HG03442 (cell line): Measurements from ENCODE around the gene RIPOR3.
"Not testable (repeated sequence)": the region's sequence is repeated elsewhere in the genome, so short reads cannot be mapped to it uniquely, and the experiment has no call there.

ENCODE experiments used
- ATAC-seq: cut with Tn5 transposase; IDR thresholded peaks from one replicate; pipeline ENCODE4 v1.9.1; 2021; ENCODE audit warnings: mild to moderate bottlenecking, moderate library complexity; ENCODE audit not compliant: unreplicated experiment

RIPOR3 gene

DNA sequence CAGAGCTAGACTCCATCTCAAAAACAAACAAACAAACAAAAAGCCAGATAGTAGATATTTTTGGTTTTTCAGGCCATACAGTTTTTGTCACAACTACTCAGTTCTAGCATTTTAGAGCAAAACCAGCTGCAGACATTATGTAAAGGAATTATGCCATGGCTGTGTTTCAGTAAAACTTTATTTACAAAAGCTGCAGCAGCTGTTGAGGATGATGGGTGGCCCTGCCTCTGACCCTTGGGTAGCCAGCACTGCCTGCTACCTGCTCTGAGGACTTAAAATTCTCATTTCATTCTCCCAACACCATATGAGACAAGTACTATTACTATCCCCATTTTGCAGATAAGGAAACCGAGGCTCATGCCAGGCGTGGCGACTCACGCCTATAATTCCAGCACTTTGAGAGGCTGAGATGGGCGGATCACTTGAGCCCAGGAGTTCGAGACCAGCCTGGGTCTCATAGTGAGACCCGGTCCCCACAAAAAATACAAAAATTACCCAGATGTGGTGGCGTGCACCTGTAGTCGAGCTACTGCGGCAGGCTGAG, 56.3 kb downstream of the RIPOR3 start:
- no peak for ATAC-seq

DNA sequence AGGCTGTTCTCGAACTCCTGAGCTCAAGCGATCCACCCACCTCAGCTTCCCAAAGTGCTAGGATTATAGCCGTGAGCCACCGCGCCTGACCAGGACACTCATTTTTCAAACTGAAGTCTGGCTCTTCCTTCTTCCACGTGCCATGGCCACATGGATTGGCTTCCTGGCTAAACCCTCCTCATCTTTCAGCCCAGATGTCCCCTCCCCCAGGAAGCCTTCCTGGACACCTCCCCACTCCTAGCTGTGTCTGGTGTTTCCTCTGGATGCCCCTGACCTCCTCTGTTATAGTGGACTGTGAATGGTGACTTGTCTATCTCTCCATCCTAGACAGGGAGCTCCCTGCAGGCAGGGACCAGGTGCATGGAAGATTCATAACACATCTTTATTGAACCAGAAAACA, 57.2 kb downstream of the RIPOR3 start:
- no peak for ATAC-seq

DNA sequence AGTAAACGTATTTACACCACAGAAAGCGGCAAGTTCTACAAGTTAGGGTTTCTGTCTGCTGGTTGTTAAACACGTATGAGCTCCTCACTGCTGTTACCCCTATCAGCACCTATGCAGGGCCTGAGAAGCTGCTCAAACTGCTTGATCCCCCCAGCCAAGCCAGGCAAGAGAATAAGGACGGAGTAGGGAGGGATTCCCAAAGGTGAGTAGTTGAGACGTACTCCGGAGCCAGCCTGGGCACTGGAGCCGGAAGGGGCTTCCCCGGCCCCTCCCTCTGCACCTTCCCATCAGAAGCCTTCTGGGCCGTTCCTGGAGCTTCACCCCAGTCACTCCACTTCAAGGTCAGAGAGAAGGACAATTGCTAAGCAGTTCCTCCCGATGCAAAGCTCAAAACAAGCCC, 58.0 kb downstream of the RIPOR3 start:
- ATAC-seq, result no peak

DNA sequence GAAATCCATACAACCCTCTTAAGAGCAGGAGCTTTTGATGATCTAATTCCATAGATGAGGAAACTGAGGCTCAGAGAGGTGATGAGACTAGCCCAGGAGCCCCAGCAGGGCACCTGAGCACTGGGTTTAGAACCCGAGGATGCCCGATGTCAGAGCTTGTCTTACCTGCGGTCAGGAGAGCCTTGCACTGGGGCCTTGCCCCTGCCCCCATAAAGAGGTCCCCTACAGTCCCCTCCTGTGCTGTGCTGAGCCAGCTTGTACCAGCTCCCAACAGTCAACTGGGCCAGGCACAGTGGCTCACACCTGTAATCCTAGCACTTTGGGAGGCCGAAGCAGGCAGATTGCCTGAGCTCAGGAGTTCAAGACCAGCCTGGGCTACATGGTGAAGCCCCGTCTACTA, 58.6 kb downstream of the RIPOR3 start:
- ATAC-seq, result no peak

DNA sequence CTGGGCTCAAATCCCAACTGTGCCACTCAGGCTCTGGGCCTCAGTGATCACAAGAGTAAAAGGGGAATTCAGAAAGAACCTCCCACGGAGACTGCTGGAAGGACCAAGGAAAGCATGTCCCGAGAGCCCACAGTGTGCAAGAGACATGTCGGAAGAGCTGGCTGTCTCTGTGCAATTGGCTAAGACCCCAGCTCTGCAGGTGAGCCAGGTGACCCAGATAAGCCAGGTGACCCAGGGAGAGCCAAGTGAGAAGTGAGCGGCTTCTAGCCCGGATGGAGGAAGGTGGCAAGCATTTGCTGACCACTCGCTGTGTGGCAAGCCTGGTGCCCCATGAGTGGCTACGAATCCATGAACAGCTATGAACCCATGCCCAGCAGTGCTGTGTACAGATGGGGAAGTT, 59.1 kb downstream of the RIPOR3 start:
- no peak for ATAC-seq

DNA sequence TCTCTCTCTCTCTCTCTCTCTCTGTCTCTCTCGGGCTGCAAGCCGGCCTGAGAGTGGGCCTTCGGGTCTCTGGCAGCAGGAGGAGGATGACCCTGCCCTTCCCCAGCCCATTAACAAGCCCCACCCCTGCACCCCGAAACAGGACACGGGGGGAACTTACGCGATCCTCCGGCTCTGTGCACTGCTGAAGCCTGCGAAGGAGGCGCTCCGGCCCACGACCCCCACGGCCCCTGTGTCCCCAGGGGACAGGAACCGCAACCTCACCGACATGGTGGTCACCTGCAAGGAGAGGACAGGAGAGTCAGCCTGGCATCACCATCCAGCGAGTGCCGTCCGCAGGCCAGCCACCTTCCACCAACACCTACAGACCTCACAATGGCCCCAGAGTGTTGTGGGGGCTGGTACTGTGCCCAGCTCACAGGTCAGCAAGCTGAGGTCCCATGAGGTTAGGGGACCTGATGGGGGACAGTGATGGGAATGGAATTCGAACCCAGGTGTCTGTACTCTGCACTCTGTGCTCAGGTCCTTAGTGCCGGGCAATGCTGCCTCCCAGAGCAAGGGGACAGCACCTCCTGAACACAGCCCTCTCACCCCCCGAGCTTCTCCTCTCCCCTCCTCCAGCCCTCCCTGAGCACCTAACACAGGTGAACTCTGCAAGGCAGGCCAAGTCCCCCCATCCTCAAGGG, 60.6 kb downstream of the RIPOR3 start:
- no peak for ATAC-seq

DNA sequence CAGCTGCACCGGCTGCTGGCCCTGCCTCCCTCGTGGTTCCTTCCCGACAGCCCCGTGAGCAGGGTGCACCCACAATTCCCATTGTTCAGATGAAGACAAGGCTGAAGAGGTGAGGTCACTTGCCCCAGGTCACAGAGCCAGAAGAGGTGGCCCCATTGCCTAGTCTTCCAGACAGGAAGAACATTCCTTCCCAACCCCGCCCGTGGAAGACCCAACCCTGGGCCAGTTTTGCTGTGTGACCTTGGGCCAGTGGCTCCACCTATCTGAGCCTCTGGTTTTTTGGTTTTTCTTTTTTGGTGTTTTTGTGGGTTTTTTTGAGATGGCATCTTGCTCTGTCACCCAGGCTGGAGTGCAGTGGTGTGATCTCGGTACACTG, 61.7 kb downstream of the RIPOR3 start:
- ATAC-seq, result no peak

DNA sequence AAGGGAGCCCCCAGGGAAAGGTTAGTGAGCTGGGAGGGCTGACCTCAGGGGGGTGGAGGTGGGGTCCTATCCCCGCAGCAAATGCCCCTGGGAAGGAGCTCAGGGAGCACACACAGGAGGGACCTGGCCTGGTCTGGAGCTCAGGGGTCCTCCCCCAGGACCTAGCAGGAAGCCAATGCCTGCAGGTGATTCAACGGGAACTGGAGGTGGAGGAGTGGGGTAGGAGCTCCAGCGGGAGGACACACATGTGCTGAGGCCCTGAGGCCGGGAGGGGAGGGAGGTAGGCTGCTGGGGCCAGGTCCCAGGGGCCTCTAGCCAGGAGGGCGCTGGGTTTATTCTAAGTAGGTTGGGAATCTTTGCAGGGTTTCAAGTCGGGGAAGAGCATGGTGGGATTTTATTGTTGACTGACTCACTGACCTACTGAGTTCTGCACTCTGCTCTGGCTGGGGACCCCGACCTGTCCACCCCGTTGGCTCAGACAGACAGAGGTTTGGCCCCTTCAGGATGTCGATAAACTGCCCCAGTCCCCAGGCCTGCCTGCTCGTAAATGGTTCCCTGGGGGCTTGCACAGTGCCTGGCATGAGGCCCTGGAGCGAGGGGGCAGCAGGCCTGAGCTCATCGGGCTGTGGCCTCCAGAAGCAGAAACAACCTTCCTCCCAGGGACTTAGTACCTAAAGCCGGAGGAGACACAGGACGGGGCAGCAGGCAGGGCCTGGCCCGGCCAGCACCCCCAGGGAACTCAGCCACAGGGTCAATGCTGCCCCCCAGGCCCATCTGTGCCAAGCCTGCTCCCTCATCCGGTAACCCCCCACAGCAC, 62.3 kb downstream of the RIPOR3 start:
- ATAC-seq, result no peak

DNA sequence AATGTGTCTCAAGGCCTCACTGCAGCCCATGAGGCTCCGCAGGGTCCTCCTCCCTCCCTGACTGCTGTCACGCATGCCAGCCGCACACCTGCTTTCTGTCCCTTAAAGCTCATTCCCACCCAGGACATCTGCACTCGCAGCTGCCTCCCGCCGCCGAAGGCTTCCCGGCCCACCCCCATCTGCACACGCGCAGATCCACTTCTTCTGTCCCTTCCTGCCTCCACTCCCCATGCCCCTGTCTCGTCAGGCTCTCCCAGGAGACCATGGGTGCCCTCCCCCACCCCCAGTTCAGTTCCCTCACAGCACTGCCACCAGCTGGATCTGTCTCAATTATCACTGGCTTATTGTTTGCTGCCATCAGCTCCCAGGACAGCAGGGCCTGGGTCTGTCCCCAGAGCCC, 63.0 kb downstream of the RIPOR3 start:
- ATAC-seq, result no peak

DNA sequence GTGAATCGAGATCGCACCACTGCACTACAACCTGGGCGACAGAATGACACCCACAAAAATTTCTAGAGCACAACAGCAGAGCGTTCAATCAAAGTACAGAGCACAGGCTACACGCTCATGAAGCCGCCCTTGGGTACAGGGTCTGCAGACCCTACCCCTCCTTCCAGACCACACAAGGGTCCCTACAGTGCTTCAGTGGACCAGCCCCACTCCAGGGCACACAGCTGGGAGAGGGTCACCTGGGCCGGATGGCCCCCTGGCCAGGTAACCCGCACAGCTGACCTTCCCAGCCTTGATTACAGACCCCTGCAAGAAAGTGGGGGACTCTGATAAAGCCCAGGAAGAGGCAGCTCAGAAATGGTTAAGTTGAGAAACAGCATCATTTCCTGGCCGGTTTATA, 63.6 kb downstream of the RIPOR3 start:
- ATAC-seq, result no peak

DNA sequence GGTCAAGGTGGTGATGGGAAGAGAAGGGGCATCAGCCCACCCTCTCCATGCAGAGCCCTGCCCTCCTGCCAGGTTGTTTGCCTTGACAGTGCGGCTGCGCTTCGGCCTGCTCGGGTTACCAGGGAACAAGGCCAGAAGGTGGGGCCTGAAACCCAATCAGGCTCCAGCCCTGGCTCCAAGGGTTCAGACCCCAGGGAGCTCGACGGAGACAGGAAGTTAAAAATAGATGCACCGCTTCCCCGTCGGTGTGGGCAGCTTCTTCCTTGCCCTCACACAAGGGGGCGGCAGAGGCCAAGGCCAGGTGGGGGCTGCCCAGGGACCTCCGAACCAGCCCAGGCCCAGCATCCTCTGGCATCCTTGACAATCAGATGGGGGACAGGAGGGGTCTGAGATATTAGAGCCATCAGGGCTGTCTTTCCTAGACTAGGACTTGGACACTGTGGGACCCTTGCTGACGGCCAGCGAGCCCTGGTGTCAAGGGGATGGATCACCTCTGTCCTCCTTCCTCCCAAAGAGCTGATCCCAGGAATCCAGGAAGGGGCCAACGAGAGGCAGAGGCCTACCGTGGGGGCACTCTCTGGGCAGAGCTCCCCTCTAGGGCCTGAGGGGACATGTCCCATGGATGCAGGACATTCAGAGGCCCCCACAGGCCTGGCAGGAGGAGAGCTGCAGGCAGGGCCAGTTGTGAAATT, 65.2 kb downstream of the RIPOR3 start:
- no peak for ATAC-seq

DNA sequence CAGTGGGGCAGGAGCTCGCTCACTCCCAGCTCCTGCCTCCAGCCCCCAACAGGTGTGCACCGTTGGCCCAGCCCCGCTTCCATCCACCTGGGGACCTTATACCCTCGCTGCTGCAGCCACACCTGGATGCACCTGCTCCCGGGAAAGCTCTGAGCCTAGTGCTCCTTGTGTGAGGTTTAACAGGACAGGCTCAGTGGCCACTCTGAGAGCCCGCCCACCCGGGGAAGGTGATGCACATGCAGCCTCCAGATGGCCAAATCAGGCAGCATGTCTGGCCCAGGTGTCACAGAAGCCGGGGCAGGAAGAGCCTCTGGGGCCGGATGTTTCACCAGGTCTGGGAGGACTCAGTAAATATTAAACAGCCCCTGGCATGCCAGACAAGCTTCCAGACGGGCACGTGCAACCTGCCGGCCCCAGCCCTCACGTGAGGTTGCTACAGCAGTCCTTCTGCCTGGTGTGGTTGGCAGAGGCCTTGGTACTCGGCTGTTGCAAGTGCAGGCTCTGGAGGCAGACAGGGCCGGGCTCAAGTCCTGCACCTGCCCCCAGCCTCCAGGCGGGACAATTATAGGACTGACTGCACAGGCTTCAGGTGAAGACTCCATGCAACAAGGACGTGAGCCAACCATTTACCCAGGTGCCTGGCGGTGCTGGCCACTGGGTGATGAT, 66.9 kb downstream of the RIPOR3 start:
- ATAC-seq, result no peak

DNA sequence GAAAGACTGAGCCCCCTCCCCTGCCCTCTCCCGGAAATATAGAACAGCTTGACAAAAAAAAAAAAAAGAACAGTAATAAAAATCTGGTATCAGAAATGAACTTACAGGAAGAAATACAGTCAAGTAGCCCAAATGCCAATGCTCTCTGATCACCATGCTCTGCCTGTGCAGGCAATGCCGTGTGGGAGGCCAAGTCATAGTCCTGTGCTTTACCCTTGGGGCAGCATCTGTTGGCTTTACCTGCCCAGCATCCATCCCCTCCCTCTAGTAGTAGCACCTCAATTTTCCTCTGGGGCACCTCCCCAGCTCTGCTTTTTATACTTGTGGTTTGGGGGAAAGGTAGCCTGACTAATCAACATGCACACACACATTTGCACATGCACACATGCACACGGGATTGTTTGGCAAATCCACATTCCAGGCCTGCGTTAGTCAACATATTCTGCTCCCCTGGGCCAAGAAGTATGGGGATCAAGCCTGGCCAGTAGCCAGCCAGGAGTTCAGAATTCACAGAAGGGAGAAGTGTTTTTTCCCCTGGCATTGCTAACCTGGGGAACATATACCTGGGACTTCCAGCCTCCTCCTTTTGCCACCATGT, 70.2 kb downstream of the RIPOR3 start:
- ATAC-seq, result no peak

DNA sequence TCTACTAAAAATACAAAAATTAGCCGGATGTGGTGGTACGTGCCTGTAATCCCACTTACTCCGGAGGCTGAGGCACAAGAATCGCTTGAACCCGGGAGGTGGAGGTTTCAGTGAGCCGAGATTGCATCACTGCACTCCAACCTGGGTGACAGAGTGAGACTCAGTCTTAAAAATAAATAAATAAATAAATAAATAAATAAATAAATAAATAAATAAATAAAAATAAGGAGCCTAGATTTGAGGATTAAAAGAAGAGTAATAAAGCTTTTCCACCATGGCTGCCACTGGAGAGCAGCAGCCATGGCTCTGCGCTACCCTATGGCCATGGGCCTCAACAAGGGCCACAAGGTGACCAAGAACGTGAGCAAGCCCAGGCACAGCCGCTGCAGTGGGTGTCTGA, 70.9 kb downstream of the RIPOR3 start:
- ATAC-seq, result not testable (repeated sequence)

DNA sequence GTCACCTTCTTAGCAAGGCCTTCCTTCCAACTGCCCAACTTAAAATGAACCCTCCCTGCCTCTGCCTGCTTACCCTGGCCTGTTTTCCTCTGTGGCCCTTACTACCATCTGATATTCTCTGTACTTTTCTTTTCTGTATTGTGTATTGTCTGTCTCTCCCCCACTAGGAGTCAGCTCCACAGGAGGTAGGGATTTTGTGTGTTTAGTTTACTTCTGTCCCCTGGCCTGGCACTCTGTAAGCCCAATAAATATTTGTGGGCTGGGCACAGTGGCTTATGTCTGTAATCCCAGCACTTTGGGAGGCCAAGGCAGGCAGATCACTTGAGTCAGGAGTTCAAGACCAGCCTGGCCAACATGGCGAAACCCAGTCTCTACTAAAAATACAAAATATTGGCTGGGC, 72.8 kb downstream of the RIPOR3 start:
- ATAC-seq, result no peak

DNA sequence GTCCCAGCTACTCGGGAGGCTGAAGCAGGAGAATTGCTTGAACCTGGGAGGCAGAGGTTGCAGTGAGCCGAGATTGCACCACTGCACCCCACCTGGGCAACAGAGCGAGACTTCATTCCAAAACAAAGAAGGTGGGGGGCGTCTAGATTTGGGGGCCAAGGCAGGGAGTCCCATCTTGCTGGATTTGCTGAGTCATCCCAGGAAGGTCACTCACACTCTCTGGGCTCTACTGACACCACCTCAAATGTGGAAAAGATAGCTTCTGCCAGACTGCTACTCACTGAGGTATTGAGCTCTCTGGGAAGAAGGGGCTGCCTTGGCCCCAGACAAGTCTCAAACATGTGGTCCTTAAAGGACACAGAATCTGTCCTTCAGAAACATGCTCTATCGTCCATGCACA, 74.3 kb downstream of the RIPOR3 start:
- ATAC-seq, result no peak

DNA sequence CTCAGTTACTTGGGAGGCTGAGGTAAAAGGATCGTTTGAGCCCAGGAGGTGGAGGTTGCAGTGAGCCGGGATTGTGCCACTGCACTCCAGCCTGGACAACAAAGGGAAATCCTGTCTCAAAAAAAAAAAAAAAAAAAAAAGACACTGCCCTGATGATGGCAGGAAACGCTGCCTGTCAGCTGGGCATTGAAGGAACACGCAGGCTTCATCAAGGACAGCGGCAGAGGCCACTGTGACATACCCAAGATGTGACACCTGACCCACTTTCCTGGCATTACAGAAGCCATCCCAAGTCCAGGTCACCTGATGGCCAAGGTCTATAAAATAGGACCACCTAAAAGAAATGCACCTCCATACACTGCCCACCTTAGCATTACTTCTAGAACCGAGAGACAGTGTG, 75.9 kb downstream of the RIPOR3 start:
- no peak for ATAC-seq

DNA sequence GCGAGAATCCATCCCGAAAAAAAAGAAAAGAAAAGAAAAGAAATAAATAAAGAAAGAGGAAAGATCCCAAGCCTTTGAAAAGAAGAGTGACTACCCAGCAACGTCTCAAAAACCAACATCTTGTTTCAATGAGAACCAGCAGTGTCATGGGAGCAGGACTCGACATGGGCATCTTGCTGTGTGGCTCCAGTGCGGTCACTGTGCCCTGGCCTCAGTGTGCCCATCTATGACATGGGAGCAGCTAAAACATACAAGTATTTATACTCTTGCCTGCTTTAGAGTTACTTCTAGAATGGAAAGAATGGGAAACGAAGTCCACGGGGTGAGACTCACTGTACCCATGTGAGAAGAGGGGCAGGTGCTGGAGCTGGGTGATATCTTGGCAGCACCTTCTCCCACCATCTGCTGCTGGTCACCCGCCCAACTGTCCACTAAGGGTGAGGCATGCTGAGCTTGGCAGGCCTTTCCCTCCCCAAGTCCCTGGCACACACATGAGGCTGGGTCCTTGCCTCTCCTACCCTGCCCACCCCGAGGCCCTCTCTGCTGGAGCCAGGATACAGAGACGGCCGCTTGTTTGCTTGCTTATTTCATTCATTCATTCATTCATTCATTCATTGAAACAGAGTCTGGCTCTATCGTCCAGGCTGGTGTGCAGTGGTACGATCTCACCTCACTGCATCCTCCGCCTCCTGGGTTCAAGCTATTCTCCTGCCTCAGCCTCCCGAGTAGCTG, 77.7 kb downstream of the RIPOR3 start:
- no peak for ATAC-seq

DNA sequence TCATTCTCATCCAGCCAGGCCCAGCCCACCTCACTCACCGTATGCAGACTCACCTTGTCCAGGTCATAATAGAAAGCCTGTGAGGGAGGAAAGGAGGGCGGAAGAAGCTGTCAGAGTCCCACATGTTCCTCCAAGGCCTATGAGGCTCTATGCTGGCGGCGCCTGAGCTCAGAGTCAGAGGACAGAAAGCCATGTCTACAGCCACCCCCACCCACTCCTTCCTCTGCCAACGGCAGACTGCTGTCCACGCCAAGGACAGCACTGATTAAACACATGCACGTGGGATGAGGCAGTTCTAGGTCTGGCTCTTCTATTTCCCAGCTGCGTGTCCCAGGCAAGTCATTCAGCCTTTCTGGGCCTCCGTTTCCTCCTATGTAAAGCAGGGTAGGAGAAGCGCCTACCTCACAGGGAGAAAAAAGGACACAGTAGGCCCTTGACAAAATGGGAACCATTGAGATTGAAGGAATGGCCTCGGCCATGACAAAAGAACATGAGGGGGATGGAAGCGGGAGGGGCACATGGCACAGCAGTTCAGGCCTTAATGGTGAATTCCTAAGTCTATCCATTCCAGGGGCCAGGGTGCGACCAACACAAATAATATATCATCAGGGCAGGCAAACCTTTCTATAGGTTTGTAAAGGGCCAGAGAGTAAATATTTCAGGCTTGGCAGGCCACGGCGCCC, 80.1 kb downstream of the RIPOR3 start:
- ATAC-seq, result no peak
